ENCODE data around the gene DUSP28.

DNA sequence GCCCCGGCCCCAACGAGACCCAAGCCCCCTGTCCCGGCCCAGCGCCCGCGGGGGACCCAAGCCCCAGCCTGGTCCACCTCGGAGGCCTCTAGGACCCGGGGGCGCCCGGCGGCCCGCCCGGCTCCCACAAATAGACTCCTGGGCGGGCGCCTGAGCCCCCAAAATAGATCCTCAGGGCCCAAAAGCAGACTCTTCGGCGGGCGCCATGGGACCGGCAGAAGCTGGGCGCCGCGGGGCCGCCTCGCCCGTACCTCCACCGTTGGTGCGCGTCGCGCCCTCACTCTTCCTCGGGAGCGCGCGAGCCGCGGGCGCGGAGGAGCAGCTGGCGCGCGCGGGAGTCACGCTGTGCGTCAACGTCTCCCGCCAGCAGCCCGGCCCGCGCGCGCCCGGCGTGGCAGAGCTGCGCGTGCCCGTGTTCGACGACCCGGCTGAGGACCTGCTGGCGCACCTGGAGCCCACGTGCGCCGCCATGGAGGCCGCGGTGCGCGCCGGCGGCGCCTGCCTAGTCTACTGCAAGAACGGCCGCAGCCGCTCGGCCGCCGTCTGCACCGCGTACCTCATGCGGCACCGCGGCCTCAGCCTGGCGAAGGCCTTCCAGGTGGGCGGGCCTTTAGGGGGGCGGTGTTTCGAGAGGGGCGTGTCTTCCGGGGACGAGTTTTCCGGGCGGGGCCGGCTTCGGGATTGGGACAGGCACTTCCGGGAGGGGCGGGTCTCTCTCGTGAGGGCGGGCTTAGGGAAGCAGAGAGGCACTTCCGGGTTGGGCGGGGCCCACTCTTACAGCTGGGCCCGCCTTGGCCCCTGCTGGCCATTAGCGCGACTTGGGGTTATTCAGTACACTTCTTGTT, 545 bp downstream of the DUSP28 start:
- TF ChIP-seq, protein P1, sequence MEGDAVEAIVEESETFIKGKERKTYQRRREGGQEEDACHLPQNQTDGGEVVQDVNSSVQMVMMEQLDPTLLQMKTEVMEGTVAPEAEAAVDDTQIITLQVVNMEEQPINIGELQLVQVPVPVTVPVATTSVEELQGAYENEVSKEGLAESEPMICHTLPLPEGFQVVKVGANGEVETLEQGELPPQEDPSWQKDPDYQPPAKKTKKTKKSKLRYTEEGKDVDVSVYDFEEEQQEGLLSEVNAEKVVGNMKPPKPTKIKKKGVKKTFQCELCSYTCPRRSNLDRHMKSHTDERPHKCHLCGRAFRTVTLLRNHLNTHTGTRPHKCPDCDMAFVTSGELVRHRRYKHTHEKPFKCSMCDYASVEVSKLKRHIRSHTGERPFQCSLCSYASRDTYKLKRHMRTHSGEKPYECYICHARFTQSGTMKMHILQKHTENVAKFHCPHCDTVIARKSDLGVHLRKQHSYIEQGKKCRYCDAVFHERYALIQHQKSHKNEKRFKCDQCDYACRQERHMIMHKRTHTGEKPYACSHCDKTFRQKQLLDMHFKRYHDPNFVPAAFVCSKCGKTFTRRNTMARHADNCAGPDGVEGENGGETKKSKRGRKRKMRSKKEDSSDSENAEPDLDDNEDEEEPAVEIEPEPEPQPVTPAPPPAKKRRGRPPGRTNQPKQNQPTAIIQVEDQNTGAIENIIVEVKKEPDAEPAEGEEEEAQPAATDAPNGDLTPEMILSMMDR (IDR thresholded peaks at IDR 0.05; ENCODE audit: low read depth, low read length, missing input control) = peak; percentile 42
- TF ChIP-seq, protein P2, sequence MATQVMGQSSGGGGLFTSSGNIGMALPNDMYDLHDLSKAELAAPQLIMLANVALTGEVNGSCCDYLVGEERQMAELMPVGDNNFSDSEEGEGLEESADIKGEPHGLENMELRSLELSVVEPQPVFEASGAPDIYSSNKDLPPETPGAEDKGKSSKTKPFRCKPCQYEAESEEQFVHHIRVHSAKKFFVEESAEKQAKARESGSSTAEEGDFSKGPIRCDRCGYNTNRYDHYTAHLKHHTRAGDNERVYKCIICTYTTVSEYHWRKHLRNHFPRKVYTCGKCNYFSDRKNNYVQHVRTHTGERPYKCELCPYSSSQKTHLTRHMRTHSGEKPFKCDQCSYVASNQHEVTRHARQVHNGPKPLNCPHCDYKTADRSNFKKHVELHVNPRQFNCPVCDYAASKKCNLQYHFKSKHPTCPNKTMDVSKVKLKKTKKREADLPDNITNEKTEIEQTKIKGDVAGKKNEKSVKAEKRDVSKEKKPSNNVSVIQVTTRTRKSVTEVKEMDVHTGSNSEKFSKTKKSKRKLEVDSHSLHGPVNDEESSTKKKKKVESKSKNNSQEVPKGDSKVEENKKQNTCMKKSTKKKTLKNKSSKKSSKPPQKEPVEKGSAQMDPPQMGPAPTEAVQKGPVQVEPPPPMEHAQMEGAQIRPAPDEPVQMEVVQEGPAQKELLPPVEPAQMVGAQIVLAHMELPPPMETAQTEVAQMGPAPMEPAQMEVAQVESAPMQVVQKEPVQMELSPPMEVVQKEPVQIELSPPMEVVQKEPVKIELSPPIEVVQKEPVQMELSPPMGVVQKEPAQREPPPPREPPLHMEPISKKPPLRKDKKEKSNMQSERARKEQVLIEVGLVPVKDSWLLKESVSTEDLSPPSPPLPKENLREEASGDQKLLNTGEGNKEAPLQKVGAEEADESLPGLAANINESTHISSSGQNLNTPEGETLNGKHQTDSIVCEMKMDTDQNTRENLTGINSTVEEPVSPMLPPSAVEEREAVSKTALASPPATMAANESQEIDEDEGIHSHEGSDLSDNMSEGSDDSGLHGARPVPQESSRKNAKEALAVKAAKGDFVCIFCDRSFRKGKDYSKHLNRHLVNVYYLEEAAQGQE (IDR thresholded peaks at IDR 0.05) = no peak
